ENCODE results near the gene MYO7A.

MYO7A gene

DNA sequence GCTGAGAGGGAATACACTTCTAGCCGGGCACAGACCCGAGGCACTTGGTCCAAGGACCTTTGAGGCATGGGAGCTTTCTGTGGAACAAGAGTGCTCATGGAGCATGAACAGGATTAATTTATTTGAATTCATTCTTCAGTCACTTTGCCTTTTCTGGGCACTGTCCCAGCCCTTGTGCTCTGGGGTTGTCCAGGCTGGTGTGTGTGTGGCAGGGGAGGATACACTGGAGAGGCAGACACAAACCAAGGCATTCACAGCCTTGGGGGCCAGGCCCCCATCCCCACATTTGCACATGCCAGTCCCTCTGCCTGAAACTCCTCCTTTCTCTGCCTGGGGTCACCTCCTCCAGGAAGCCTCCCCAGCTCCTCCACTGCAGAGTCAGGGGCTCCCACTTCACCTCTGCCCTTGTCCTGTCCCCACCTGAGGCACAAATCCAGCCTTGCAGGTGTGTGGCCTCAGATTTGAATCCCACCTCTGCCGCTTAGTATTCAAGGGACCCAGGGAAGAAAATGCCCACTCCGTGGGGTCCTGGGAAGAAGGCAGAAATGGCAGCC, 55.5 kb downstream of the MYO7A start:
- no peak for DNase-seq
- no peaks in the 10 kb centered on the region for H3K36me3 ChIP-seq

DNA sequence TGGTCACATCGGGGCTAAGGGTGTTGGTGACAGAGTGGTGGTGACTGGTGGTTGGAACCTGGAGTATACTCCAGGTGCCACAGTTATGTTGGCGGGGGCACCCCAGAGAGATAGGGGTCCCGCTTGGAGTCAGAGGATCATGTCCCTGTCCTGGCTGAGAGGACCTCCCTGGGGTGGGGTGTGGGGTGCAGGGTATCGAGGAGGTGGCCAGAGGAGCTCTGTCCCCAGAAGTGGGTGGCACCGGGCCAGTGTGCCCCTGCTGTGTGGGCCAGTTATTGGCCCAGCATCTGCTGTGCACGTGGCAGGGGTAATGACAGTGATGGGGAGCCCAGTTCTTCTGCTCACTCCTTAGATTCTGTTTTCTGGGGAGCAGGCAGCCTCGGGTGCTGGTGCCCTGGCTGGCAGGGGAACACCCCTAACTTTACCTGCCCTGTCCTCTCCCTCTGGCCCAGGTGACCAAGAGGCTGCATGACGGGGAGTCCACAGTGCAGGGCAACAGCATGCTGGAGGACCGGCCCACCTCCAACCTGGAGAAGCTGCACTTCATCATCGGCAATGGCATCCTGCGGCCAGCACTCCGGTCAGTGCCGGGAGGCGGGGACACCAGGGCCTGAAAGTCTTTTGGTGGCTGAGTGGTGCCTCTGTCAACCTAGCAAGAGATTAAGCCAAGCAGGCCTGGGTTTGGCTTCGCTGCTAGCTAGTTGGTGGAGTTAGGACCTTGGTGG, 56.3 kb downstream of the MYO7A start:
- intact Hi-C loops (cut with DNase I; ENCODE audit: low total_unique reads) = no loop called here
- TF ChIP-seq, protein P1, sequence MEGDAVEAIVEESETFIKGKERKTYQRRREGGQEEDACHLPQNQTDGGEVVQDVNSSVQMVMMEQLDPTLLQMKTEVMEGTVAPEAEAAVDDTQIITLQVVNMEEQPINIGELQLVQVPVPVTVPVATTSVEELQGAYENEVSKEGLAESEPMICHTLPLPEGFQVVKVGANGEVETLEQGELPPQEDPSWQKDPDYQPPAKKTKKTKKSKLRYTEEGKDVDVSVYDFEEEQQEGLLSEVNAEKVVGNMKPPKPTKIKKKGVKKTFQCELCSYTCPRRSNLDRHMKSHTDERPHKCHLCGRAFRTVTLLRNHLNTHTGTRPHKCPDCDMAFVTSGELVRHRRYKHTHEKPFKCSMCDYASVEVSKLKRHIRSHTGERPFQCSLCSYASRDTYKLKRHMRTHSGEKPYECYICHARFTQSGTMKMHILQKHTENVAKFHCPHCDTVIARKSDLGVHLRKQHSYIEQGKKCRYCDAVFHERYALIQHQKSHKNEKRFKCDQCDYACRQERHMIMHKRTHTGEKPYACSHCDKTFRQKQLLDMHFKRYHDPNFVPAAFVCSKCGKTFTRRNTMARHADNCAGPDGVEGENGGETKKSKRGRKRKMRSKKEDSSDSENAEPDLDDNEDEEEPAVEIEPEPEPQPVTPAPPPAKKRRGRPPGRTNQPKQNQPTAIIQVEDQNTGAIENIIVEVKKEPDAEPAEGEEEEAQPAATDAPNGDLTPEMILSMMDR (IDR thresholded peaks at IDR 0.05) = no peak
- Histone ChIP-seq H3K27ac (no peak overlapping the region), H3K4me1 (peaks cover 0 to 4% (median under 1%) of the 10 kb centered on the region in 4 donors), H3K36me3 (no peaks in the 10 kb centered on the region), H3K27me3 (no peaks in the 10 kb centered on the region), H3K9me3 (no peaks in the 10 kb centered on the region), H3K4me3 (no peak overlapping the region)
- no peak for DNase-seq

More for the DNA sequence above, 55.5 kb downstream of the MYO7A start:
- Histone ChIP-seq H3K4me3 (no peak overlapping the region), H3K4me1 (peaks cover 0 to 10% (median 2%) of the 10 kb centered on the region in 4 donors), H3K27ac (no peak overlapping the region), H3K27me3 (no peaks in the 10 kb centered on the region), H3K9me3 (no peaks in the 10 kb centered on the region)
- TF ChIP-seq, protein P1 (IDR thresholded peaks at IDR 0.05) = no peak
- intact Hi-C loops (cut with DNase I; ENCODE audit: low total_unique reads) = no loop called here

DNA sequence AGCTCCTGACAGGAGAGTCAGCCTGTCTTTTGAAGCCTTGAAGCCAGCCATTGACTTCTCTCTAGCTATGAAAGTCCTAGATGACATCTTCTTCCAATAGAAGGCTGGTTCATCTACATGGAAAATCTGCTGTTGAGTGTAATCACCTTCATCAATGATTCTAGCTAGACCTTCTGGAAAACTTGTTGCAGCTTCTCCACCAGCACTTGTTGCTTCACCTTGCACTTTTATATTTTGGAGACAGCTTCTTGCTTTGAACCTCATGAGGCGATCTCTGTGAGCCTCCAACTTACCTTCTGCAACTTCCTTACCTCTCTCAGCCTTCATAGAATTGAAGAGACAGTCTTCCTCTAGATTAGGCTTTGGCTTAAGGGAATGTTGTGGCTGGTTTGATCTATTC, 58.3 kb downstream of the MYO7A start:
- Histone ChIP-seq H3K27me3 (no peaks in the 10 kb centered on the region), H3K36me3 (no peaks in the 10 kb centered on the region), H3K4me1 (no peaks in the 10 kb centered on the region), H3K4me3 (no peak overlapping the region), H3K9me3 (no peaks in the 10 kb centered on the region), H3K27ac (no peak overlapping the region)
- TF ChIP-seq, protein P1 (IDR thresholded peaks at IDR 0.05) = no peak
- intact Hi-C loops (cut with DNase I; ENCODE audit: low total_unique reads) = no loop called here
- DNase-seq = no peak

DNA sequence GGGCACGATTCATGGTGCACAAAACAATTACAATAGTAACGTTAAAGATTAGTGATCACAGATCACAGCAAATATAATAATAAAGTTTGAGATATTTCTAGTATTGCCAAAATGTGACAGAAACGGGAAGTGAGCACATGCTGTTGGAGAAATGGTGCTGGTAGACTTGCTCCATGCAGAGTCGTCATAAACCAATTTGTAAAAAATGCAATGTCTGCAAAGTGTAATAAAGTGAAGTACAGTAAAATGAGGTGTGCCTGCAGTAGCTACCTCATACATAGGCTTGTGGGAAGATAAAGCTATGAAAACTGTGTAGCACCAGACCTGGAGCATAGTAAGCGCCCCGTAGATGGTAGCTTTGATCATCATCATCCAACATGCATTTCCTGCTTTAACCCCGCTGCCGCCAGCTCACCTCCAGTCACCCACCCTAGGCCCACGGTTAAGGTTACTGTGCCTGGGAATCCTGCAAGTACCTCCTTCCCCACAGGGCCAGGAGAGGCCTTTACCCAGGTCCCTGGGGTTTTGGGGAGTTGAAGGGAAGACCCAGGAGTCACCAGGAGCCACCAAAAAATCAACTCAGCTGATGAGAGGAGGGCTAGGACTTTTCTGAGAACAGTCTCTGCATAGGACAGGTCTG, 59.2 kb downstream of the MYO7A start:
- no peak for DNase-seq

DNA sequence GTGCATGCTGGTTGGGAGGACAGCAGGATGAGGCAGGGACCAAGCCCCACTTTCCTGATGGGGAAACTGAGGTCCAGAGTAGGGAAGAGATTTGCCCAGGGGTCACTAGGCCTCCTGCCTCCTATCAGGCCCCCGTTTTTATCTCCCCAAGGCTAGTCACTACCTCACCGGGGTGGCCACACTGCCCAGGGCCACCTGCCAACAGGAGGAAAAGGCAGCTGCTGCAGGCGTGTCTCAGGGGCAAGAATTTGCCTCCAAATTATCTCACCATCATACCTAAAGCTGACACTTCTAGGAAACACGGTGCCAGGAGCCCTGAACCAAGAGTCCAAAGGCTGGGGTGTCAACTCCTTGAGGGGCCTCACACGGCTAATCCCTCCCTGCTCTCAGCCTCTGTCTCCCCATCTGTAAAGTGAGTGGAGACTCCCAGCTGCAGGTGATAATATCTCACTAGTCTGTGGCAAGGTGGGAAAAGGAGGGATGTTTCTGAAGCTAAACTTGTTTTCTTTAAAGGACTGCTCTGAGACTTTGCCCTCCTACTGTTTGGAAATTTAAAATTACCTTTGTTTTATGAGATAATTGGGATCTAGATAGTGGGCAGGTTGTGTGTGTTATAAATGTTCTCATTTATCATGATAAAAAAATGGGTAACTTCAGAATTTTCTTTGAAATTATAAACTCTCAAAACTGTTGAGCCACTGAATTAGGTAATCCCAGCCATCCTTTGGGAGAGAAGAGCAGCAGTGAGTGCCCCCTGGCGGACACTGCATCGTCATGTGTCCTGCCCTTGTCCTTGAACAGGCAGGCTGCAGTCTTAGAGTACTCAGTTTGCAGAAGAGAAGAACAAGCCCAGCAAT, 60.0 kb downstream of the MYO7A start:
- Histone ChIP-seq H3K9me3 (no peaks in the 10 kb centered on the region), H3K36me3 (no peaks in the 10 kb centered on the region), H3K4me1 (no peaks in the 10 kb centered on the region), H3K4me3 (no peak overlapping the region), H3K27me3 (peaks cover 0 to 4% of the 10 kb centered on the region in 2 donors), H3K27ac (no peak overlapping the region)
- intact Hi-C loops (cut with DNase I; ENCODE audit: low total_unique reads) = loop anchor here (2.0 kb wide), 1 partner anchor 61 kb away; no protein-coding TSS in a partner anchor
- TF ChIP-seq, protein P1 (IDR thresholded peaks at IDR 0.05) = peak; percentile 86 to 88
- DNase-seq = peak; percentile 70 to 83

More for the DNA sequence above, 59.2 kb downstream of the MYO7A start:
- intact Hi-C loops (cut with DNase I; ENCODE audit: low total_unique reads) = no loop called here
- TF ChIP-seq, protein P1 (IDR thresholded peaks at IDR 0.05) = no peak
- Histone ChIP-seq H3K9me3 (no peaks in the 10 kb centered on the region), H3K27ac (no peak overlapping the region), H3K4me1 (no peaks in the 10 kb centered on the region), H3K36me3 (no peaks in the 10 kb centered on the region), H3K27me3 (peaks cover 0 to 4% of the 10 kb centered on the region in 2 donors), H3K4me3 (no peak overlapping the region)
